SU-DHL-6 (cell line): Measurements from ENCODE around the gene RANBP17.

ENCODE experiments used
- H2AFZ ChIP-seq: fragments of 200-600 bp; sonication (generic); 2 replicates; pipeline ENCODE4 v1.6.1; 2014; ENCODE audit warnings: low read depth, mild to moderate bottlenecking, moderate library complexity, mixed read lengths, antibody characterized with exemption, low read length; ENCODE audit not compliant: severe bottlenecking
- H3F3A ChIP-seq: fragments of 200-600 bp; shearing (Covaris generic); 2 replicates; pipeline ENCODE4 v1.6.0; 2016; ENCODE audit warnings: antibody characterized with exemption, mild to moderate bottlenecking; ENCODE audit not compliant: insufficient read depth
- H3K27ac ChIP-seq: fragments of 200-600 bp; sonication (generic); 2 replicates; pipeline ENCODE4 v1.5.1; 2016; ENCODE audit warnings: low read depth, mild to moderate bottlenecking, low read length, moderate library complexity, mixed read lengths
- H3K27me3 ChIP-seq: fragments of 200-600 bp; sonication (generic), shearing (Covaris generic); 2 replicates; pipeline ENCODE4 v1.6.0; 2014; ENCODE audit warnings: mild to moderate bottlenecking, low read length
- H3K36me3 ChIP-seq: fragments of 200-600 bp; sonication (generic); 2 replicates; pipeline ENCODE4 v1.6.1; 2014; ENCODE audit warnings: mild to moderate bottlenecking, low read length, mixed read lengths
- H3K4me2 ChIP-seq: fragments of 300-600, 200-600 bp; shearing (Covaris generic), sonication (generic); 2 replicates; pipeline ENCODE4 v1.6.0; 2014; ENCODE audit warnings: low read length, low read depth, mild to moderate bottlenecking; ENCODE audit not compliant: poor library complexity, severe bottlenecking
- H3K4me3 ChIP-seq: fragments of 200-600 bp; sonication (generic); 2 replicates; pipeline ENCODE4 v1.5.1; 2014; ENCODE audit warnings: antibody characterized with exemption, low read length, mild to moderate bottlenecking, mixed read lengths; ENCODE audit not compliant: insufficient read depth, poor library complexity, severe bottlenecking
- H3K79me2 ChIP-seq: fragments of 200-600 bp; sonication (generic); 2 replicates; pipeline ENCODE4 v1.6.1; 2014; ENCODE audit warnings: mild to moderate bottlenecking, low read length, moderate library complexity; ENCODE audit not compliant: insufficient read depth
- H3K9ac ChIP-seq: fragments of 200-600 bp; sonication (generic); 2 replicates; pipeline ENCODE4 v1.7.0; 2014; ENCODE audit warnings: mild to moderate bottlenecking, low read length
- H3K9me2 ChIP-seq: fragments of 200-600 bp; sonication (generic); replicated peaks from 2 replicates; pipeline ENCODE4 v1.6.1; 2014; ENCODE audit warnings: low read length; ENCODE audit not compliant: insufficient read depth
- H3K9me3 ChIP-seq: fragments of 200-600 bp; sonication (generic); 2 replicates; pipeline ENCODE4 v1.6.1; 2014; ENCODE audit warnings: low read length, mixed read lengths; ENCODE audit not compliant: insufficient read depth
- H4K20me1 ChIP-seq: fragments of 200-600 bp; sonication (generic); 2 replicates; pipeline ENCODE4 v1.6.1; 2014; ENCODE audit warnings: low read depth, mild to moderate bottlenecking, antibody characterized with exemption, low read length, moderate library complexity, mixed read lengths
- EZH2phosphoT487 ChIP-seq: fragments of 200-600 bp; sonication (generic), shearing (Covaris generic); conservative IDR thresholded peaks from 2 replicates; pipeline ENCODE4 v1.6.1; 2018; ENCODE audit warnings: mild to moderate bottlenecking, antibody characterized with exemption, low read length, moderate library complexity, mixed read lengths
- TF ChIP-seq, protein P1 (sequence below): fragments of 200-600 bp; sonication (generic); IDR thresholded peaks from one replicate; pipeline ENCODE4 v1.5.1; 2017; ENCODE audit warnings: antibody characterized with exemption, mild to moderate bottlenecking, low read length, moderate library complexity; ENCODE audit not compliant: insufficient read depth, poor library complexity, severe bottlenecking

RANBP17 gene

DNA sequence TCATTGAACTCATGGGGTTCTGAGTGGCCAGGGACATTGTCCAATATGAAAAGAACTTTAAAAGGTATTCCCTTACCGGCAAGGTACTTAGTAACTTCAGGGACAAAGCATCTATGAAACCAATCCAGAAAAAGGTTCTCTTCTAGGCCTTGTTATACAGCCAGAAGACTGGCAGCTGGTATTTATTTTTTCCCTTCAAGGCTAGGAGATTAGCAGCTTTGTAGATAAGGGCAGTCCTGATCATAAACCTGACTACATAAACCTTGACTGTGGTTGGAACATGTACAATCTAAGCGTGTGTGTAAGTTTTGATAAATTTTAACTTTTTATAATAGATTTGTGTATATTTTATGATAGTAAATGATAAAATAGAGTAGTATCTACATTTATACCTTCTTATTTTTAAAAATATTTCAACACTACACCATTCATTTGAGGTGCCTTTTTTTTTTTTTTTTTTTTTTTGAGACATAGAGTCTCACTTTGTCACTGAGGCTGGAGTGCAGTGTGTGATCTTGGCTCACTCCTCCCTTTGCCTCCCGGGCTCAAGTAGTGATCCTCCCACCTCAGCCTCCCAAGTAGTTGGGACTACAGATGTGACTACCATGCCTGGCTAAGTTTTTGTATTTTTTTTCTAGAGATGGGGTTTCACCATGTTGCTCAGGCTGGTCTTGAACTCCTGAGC, 24.5 kb downstream of the RANBP17 start:
- no peaks in the 10 kb centered on the region for H4K20me1 ChIP-seq
- no peak overlapping the region for H2AFZ ChIP-seq
- no peaks in the 10 kb centered on the region for H3K79me2 ChIP-seq
- H3K27ac ChIP-seq: no peak overlapping the region
- H3K9ac ChIP-seq: no peak overlapping the region
- no peaks in the 10 kb centered on the region for H3K36me3 ChIP-seq
- TF ChIP-seq, protein P1, sequence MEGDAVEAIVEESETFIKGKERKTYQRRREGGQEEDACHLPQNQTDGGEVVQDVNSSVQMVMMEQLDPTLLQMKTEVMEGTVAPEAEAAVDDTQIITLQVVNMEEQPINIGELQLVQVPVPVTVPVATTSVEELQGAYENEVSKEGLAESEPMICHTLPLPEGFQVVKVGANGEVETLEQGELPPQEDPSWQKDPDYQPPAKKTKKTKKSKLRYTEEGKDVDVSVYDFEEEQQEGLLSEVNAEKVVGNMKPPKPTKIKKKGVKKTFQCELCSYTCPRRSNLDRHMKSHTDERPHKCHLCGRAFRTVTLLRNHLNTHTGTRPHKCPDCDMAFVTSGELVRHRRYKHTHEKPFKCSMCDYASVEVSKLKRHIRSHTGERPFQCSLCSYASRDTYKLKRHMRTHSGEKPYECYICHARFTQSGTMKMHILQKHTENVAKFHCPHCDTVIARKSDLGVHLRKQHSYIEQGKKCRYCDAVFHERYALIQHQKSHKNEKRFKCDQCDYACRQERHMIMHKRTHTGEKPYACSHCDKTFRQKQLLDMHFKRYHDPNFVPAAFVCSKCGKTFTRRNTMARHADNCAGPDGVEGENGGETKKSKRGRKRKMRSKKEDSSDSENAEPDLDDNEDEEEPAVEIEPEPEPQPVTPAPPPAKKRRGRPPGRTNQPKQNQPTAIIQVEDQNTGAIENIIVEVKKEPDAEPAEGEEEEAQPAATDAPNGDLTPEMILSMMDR: no peak
- TF ChIP-seq EZH2phosphoT487: no peak
- no peak overlapping the region for H3K4me2 ChIP-seq
- H3F3A ChIP-seq: no peaks in the 10 kb centered on the region
- H3K27me3 ChIP-seq: no peaks in the 10 kb centered on the region
- no peaks in the 10 kb centered on the region for H3K9me3 ChIP-seq
- no peaks in the 10 kb centered on the region for H3K9me2 ChIP-seq
- H3K4me3 ChIP-seq: no peak overlapping the region

DNA sequence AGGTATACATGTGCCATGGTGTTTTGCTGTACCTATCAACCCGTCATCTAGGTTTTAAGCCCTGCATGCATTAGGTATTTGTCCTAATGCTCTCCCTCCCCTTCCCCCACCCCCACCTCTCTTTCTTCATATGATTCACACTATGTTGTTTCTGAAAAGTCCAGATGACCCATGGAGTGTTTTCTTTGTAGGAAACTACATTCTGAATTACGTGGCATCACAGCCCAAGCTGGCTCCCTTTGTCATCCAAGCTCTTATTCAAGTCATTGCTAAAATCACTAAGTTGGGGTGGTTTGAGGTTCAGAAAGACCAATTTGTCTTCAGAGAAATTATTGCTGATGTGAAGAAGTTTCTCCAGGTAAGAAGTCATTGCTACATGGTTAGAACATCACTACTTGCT, 30.4 kb downstream of the RANBP17 start:
- no peaks in the 10 kb centered on the region for H3K9me2 ChIP-seq
- H3K27ac ChIP-seq: no peak overlapping the region
- no peak overlapping the region for H3K4me3 ChIP-seq
- no peak overlapping the region for H3K4me2 ChIP-seq
- H3K9me3 ChIP-seq: no peaks in the 10 kb centered on the region
- H3K79me2 ChIP-seq: no peaks in the 10 kb centered on the region
- no peak overlapping the region for H2AFZ ChIP-seq
- H3F3A ChIP-seq: no peaks in the 10 kb centered on the region
- no peaks in the 10 kb centered on the region for H4K20me1 ChIP-seq
- no peak overlapping the region for H3K9ac ChIP-seq
- no peaks in the 10 kb centered on the region for H3K27me3 ChIP-seq
- TF ChIP-seq, protein P1: no peak
- no peak for TF ChIP-seq EZH2phosphoT487
- no peaks in the 10 kb centered on the region for H3K36me3 ChIP-seq

GRCh38 chr5:170894665-170895064, 32.8 kb downstream of the RANBP17 start:
- H3K27me3 ChIP-seq: no peaks in the 10 kb centered on the region
- no peaks in the 10 kb centered on the region for H3K9me2 ChIP-seq
- TF ChIP-seq EZH2phosphoT487: no peak
- TF ChIP-seq, protein P1: no peak
- H2AFZ ChIP-seq: no peak overlapping the region
- H3K36me3 ChIP-seq: no peaks in the 10 kb centered on the region
- H3K9ac ChIP-seq: no peak overlapping the region
- H3F3A ChIP-seq: no peaks in the 10 kb centered on the region
- no peaks in the 10 kb centered on the region for H3K79me2 ChIP-seq
- H4K20me1 ChIP-seq: no peaks in the 10 kb centered on the region
- H3K27ac ChIP-seq: no peak overlapping the region
- no peaks in the 10 kb centered on the region for H3K9me3 ChIP-seq
- no peak overlapping the region for H3K4me3 ChIP-seq
- H3K4me2 ChIP-seq: no peak overlapping the region
